Activated naive CD4-positive, alpha-beta T cell (primary cell): ENCODE data around the gene MBD6.
"Not testable (repeated sequence)": the region's sequence is repeated elsewhere in the genome, so short reads cannot be mapped to it uniquely, and the experiment has no call there.

Experiments used
- DNase-seq, 4 experiments: peaks; one replicate each; lab custom pipeline; 2025; lab: John Stamatoyannopoulos, UW

The MBD6 gene

DNA sequence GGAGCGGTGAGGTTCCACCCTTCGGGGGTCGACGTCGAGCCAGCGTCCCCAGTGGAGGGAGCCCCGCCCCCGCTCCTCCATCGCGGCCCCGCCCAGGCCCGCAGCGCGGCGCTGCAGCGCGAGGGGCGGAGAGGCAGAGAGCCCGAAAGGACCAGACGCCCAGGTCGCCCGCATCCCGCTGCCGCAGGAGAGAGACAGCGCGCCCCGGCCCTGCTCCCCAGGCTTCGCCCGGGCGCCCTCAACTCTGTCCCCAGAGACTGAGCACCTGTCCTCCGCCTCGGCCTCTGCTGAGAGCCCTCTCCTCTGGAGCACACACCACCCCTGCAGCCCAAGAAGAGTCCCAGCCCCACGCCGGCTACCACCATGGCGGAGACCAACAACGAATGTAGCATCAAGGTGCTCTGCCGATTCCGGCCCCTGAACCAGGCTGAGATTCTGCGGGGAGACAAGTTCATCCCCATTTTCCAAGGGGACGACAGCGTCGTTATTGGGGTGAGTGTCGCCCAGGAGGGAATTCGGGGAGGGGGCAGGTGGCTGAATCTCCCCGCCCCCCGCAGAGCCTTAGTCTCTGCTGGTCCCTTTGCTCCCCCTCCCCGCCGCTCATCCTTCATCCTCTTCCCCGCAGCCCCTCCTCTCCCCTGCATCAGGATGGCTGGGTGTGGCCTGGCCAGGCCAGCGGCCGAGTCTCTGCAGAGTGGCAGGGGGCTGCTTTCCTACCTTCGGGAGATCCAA, 27.5 kb downstream of the MBD6 start, which contains the start of gene KIF5A:
KIF5A (plus strand) TSS at position 136 of the 732 bp plus-strand sequence; CDS start at position 364, 228 bp downstream.
- peak in 2 of 4 experiments; percentile 2 to 47 for DNase-seq

- DNase-seq = no peak
These were observed 28.3 kb downstream of the MBD6 start for GRCh38 chr12:57550641-57551549.

- no peak for DNase-seq
These were observed 29.1 kb downstream of the MBD6 start for GRCh38 chr12:57551637-57552305.

DNA sequence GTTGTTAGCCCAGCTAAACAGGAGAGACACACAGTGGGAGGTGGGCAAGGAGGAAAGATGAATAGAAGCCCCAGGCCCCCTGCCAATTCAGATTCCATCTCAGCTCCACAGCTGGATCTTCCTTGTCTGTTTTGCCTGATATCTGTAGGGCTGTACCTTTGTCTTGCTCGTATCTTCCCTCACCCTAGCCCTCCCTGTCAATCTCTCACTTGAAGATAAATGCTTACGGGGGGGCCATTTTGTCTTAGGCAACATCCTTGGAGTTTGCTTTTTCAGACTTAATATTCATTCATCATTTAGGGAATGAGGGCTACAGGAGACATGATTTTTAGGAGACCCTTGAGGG, 29.7 kb downstream of the MBD6 start:
- no peak for DNase-seq

DNA sequence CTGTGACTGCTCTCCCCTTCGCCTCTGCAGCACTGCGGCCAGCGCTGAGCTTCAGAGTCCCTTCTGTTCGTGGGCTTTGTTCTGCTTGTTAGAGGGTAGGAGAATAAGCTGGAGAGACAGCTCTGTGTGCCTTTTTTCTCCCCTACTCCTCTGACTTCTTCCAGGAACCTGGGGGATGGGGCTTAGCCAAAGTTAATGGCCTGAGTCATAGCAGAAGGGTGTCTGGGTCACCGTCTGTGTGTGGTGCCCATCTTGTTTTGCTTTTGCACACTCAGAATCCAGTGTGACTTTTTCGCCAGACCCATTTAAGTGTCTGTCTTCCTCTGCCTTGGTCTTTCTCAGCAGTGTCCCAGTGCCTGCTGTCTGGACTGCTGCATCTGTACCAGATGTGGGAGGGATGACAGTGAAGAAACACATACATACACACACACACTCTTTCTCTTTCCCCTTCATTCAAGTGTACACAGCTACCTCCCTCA, 30.2 kb downstream of the MBD6 start:
- no peak for DNase-seq

DNA sequence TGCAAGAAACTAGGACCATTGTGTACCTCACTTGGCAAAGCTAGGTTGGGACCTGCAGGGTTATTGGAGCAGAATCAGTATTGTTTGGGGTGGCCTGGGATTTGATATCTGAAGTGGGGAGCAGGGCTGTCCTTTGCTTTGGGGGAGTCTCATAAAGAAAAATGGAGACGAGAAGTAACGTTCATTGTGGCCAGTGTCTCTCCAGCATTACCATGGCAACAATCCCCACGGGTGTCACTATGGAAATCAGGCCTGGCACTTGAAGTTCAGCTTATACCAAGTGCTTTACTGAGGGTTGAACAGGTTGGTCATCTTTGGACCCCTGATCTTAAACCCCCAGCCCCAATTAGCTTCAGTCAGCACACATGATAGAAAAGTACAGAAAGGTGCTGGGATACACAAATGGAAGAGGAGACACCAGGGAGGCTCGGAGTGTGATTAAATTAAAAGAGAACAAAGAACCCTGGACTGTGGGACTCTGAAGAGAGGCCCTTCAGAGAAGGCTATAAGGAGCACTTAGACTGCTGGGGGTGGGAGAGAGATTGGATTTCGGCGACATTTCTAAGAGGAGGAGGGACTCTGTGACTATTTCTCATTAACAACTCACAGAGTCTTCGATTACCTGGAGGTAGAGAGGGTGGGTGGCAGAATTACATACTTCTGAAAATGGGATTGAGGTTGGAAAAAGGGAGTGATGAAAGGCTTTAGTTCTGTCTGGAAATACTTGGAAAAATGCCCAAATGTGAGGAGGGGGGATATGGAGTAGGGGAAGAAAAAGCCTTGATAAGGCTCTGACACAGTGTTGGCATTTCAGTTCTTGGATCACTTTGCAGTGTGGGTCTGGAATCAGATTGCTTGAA, 30.9 kb downstream of the MBD6 start:
- no peak for DNase-seq

DNA sequence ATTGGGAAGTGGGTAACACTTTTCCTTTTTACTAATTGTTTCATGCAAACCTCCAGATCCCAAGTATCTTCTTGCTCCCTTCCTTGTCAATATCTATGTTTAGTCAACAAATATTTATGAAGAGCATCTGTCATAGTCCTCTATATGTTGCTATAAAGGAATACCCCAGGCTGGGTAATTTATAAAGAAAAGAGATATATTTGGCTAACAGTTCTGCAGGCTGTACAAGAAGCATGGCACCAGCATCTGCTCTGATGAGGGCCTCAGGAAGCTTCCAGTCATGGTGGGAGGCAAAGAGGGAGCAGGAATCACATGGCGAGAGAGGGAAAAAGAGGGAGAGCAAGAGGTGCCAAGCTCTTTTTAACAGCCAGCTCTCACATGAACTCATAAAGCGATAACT, 31.8 kb downstream of the MBD6 start:
- no peak for DNase-seq

- no peak for DNase-seq
These were observed 32.3 kb downstream of the MBD6 start for GRCh38 chr12:57554897-57555296.

GRCh38 chr12:57558864-57559263, 36.2 kb downstream of the MBD6 start:
- no peak for DNase-seq

DNA sequence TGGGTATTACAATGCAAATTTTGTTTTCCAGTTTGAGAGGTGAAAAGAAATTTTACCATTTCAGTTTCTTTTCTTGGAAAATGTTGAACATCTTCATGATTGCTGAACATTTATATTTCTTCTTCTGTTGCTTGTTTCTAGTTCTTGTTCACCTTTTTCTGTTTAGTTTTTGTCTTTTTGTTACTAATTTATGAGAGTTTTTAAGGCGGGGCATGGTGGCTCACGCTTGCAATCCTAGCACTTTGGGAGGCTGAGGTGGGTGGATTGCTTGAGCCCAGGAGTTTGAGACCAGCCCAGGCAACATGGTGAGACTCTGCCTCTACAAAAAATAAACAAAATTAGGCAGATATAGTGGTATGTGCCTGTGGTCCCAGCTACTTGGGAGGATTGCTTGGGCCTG, 37.9 kb downstream of the MBD6 start:
- DNase-seq = no peak

DNA sequence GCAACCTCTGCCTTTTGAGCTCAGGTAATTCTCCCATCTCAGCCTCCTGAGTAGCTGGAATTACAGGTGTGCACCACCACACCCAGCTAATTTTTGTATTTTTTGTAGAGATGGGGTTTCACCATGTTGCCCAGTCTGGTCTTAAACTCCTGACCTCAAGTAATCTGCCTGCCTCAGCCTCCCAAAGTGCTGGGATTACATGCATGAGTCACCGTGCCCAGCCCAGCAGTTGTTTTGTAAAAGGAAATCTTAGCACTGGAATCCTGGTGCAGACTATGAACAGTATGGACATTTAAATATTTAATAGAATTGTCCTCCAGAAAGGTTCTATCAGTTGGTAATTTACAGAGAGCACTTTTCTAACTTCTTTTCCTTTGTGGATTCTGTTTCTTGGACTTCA, 38.5 kb downstream of the MBD6 start:
- not testable (repeated sequence) for DNase-seq

DNA sequence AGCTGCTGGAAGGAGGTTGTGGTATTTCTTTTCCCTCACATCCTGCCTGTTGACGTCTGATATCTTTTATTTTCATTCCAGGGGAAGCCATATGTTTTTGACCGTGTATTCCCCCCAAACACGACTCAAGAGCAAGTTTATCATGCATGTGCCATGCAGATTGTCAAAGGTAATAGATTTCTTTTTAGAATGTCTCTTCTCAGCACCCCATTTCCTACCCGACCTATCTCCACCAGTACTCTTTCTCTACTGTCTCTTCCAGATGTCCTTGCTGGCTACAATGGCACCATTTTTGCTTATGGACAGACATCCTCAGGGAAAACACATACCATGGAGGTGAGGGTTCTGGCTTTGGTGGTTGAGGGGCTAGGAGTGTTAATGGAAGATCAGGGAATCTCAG, 40.7 kb downstream of the MBD6 start:
- no peak for DNase-seq

- no peak for DNase-seq
These were observed 41.6 kb downstream of the MBD6 start for GRCh38 chr12:57564178-57564740.

- DNase-seq = no peak
These were observed 46.2 kb downstream of the MBD6 start for GRCh38 chr12:57568838-57569237.

DNA sequence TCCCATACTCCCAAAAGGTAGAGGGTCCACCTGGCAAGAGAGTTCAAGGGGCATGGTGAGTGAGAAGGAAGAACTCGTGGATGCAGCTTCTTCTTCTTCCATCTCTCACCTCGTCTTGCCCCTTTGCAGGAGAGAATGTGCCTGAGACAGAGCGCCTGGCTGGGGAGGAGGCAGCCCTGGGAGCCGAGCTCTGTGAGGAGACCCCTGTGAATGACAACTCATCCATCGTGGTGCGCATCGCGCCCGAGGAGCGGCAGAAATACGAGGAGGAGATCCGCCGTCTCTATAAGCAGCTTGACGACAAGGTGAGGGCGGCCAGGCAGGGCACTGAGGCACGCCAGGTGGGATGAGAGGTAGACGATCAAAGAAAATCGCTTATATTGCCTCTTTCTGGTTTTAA, 47.2 kb downstream of the MBD6 start:
- no peak for DNase-seq

GRCh38 chr12:57570438-57570837, 47.8 kb downstream of the MBD6 start:
- not testable (repeated sequence) for DNase-seq

DNA sequence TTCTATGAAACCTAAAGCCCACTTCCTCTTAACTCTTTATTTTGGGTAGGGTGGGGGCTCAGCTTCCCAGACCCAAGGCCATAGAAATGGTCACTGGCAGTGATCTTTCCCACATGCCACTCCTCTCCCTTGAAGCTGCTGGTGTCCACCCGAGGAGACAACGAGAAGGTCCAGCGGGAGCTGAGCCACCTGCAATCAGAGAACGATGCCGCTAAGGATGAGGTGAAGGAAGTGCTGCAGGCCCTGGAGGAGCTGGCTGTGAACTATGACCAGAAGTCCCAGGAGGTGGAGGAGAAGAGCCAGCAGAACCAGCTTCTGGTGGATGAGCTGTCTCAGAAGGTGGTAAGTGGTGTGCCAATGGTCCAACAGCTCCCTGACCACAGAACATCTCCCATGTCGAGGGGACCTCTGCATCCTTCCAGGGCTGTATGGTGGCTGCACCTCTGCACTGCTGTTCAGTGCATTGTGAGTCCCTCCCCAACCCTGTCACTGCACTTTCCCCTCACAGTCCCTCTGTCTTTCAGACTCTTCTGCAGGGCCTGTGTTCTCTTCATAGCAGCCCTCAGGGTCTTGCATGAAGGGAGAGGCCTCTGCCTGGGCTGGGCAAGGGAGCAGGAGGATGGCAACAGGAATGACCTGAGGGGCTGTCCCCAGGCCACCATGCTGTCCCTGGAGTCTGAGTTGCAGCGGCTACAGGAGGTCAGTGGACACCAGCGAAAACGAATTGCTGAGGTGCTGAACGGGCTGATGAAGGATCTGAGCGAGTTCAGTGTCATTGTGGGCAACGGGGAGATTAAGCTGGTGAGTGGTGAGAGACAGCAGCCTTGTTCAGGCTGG, 49.5 kb downstream of the MBD6 start:
- DNase-seq = no peak

- DNase-seq = no peak
These were observed 52.2 kb downstream of the MBD6 start for GRCh38 chr12:57574795-57575194.

- no peak for DNase-seq
These were observed 53.4 kb downstream of the MBD6 start for GRCh38 chr12:57575771-57576612.
